Measurements from ENCODE around the gene DNAJC8.

DNAJC8 gene, protein sequence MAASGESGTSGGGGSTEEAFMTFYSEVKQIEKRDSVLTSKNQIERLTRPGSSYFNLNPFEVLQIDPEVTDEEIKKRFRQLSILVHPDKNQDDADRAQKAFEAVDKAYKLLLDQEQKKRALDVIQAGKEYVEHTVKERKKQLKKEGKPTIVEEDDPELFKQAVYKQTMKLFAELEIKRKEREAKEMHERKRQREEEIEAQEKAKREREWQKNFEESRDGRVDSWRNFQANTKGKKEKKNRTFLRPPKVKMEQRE

DNA sequence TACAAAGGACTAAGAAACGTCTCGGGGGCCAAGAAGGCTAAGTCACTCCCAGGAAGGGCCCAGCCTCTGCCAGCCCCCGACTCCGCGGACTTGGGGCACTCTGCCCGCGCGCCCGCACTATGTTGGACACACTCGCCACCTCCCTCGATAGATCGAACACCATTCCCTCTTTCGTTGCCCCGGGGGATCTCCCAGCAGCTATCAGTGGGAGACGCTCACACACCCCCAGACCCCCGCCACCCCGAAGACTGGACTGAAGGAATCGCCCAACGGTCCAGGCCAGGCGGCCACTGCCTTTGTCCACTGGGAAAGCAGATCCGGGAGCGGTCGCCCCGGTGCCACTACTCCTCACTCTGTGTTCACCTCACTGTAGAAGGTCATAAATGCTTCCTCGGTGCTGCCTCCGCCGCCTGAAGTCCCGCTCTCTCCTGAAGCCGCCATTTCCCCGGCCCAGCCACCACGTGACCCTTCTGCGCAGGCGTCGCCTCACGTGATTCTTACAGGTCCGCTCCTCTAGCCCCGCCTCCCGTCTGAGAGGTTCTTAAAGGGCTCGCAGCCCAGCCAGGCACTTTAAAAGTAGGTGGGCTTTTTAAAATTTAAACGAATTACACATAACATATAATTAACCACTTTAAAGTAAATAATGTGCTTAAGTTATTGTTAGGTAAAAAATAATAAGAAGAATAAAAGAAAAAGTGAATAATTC, at the start of gene DNAJC8:
DNAJC8 (minus strand) TSS at position 472 of the 706 bp plus-strand sequence; CDS start at position 441, 31 bp downstream.
- H3K27me3 ChIP-seq = no peaks in the 10 kb centered on the region
- H3K36me3 ChIP-seq = peaks cover 13% of the 10 kb centered on the region
- peaks cover 35 to 49% of the 10 kb centered on the region in 2 experiments for H3K4me1 ChIP-seq (ENCODE audit: control insufficient read depth in 1 of 2, insufficient read depth in 1 of 2, low read depth in 1 of 2, low read length in 1 of 2)
- TF ChIP-seq, protein P1, sequence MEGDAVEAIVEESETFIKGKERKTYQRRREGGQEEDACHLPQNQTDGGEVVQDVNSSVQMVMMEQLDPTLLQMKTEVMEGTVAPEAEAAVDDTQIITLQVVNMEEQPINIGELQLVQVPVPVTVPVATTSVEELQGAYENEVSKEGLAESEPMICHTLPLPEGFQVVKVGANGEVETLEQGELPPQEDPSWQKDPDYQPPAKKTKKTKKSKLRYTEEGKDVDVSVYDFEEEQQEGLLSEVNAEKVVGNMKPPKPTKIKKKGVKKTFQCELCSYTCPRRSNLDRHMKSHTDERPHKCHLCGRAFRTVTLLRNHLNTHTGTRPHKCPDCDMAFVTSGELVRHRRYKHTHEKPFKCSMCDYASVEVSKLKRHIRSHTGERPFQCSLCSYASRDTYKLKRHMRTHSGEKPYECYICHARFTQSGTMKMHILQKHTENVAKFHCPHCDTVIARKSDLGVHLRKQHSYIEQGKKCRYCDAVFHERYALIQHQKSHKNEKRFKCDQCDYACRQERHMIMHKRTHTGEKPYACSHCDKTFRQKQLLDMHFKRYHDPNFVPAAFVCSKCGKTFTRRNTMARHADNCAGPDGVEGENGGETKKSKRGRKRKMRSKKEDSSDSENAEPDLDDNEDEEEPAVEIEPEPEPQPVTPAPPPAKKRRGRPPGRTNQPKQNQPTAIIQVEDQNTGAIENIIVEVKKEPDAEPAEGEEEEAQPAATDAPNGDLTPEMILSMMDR (IDR thresholded peaks at IDR 0.05) = peak; percentile 33
- peak within 1 kb of the TSS; percentile 77 for H3K27ac ChIP-seq
- peak within 1 kb of the TSS; percentile 78 to 99 for H3K4me3 ChIP-seq (ENCODE audit: low read depth in 1 of 2, low read length in 1 of 2)
- no peaks in the 10 kb centered on the region for H3K9me3 ChIP-seq

GRCh38 chr1:28281608-28282425, 49.0 kb upstream of the DNAJC8 start:
- Histone ChIP-seq H3K4me1 (ENCODE audit: control insufficient read depth in 1 of 2, insufficient read depth in 1 of 2, low read depth in 1 of 2, low read length in 1 of 2) (peaks cover 21 to 44% of the 10 kb centered on the region in 2 experiments), H3K4me3 (ENCODE audit: low read depth in 1 of 2, low read length in 1 of 2) (no peak overlapping the region), H3K27me3 (no peaks in the 10 kb centered on the region), H3K36me3 (peaks cover 57% of the 10 kb centered on the region), H3K27ac (peak overlapping the region; percentile 69), H3K9me3 (no peaks in the 10 kb centered on the region)
- TF ChIP-seq, protein P1 (IDR thresholded peaks at IDR 0.05) = no peak

GRCh38 chr1:28280977-28281381, 48.1 kb upstream of the DNAJC8 start:
- TF ChIP-seq, protein P1 (IDR thresholded peaks at IDR 0.05) = no peak

DNA sequence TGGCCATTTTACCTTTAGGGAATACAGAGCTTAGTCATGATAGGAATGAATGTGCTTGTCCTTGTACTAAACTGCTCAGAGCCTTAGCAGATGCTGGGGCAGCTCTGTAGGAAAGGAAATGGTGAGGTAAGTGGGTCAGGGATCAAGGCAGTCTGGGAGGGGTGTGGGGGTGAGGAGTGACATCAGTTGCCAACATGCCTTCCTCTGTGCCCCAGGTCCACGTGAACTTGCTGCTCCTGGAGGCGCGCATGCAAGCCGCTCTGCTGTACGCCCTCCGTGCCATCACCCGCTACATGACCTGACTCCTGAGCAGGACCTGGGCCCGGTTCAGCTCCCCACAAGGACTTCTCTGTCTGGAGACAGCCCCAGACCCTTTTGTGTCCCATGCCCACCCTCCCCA, 47.7 kb upstream of the DNAJC8 start:
- Histone ChIP-seq H3K4me3 (ENCODE audit: low read depth in 1 of 2, low read length in 1 of 2) (no peak overlapping the region), H3K4me1 (ENCODE audit: control insufficient read depth in 1 of 2, insufficient read depth in 1 of 2, low read depth in 1 of 2, low read length in 1 of 2) (peaks cover 19 to 35% of the 10 kb centered on the region in 2 experiments), H3K27me3 (no peaks in the 10 kb centered on the region), H3K9me3 (no peaks in the 10 kb centered on the region), H3K36me3 (peaks cover 68% of the 10 kb centered on the region), H3K27ac (no peak overlapping the region)
- TF ChIP-seq, protein P1 (IDR thresholded peaks at IDR 0.05) = no peak

More at GRCh38 chr1:28280977-28281381, 48.1 kb upstream of the DNAJC8 start:
- Histone ChIP-seq H3K36me3 (peaks cover 64% of the 10 kb centered on the region), H3K9me3 (no peaks in the 10 kb centered on the region), H3K27ac (no peak overlapping the region), H3K4me3 (ENCODE audit: low read depth in 1 of 2, low read length in 1 of 2) (no peak overlapping the region), H3K27me3 (no peaks in the 10 kb centered on the region), H3K4me1 (ENCODE audit: control insufficient read depth in 1 of 2, insufficient read depth in 1 of 2, low read depth in 1 of 2, low read length in 1 of 2) (peaks cover 19 to 40% of the 10 kb centered on the region in 2 experiments)

DNA sequence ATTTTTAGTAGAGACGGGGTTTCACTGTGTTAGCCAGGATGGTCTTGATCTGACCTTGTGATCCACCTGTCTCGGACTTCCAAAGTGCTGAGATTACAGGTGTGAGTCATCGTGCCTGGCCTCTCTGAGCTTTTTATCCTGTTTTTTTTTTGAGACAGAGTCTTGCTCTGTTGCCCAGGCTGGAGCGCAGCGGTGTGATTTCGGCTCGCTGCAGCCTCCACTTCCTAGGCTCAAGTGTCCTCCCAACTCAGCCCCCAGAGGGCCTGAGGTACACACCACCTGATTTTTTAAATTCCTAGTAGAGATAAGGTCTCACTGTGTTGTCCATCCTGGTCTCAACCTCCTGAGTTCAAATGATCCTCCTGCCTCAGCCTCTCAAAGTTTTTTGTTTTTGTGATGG, 46.9 kb upstream of the DNAJC8 start:
- H3K9me3 ChIP-seq = no peaks in the 10 kb centered on the region
- no peak overlapping the region for H3K27ac ChIP-seq
- TF ChIP-seq, protein P1 (IDR thresholded peaks at IDR 0.05) = no peak
- peaks cover 76% of the 10 kb centered on the region for H3K36me3 ChIP-seq
- no peak overlapping the region for H3K4me3 ChIP-seq (ENCODE audit: low read depth in 1 of 2, low read length in 1 of 2)
- H3K4me1 ChIP-seq (ENCODE audit: control insufficient read depth in 1 of 2, insufficient read depth in 1 of 2, low read depth in 1 of 2, low read length in 1 of 2) = peaks cover 17 to 27% of the 10 kb centered on the region in 2 experiments
- no peaks in the 10 kb centered on the region for H3K27me3 ChIP-seq
